DMS153 treated with DMSO at 0.1 percent for 48 hours (cell line): ENCODE data around the gene CSF1R.
"Not testable (repeated sequence)": the region's sequence is repeated elsewhere in the genome, so short reads cannot be mapped to it uniquely, and the experiment has no call there.

Source experiments
- DNase-seq: peaks from one replicate; lab custom pipeline; 2025; ENCODE audit not compliant: unreplicated experiment; lab: John Stamatoyannopoulos, UW

The CSF1R gene

GRCh38 chr5:150028047-150028446 is 58.3 kb downstream of the CSF1R start:
- DNase-seq = not testable (repeated sequence)

GRCh38 chr5:150026682-150027172 is 59.6 kb downstream of the CSF1R start:
- no peak for DNase-seq

- DNase-seq = no peak
These were observed 61.9 kb downstream of the CSF1R start for GRCh38 chr5:150024346-150024984.

- no peak for DNase-seq
These were observed 63.2 kb downstream of the CSF1R start for GRCh38 chr5:150023136-150023535.

GRCh38 chr5:150022681-150023080 is 63.7 kb downstream of the CSF1R start:
- DNase-seq = no peak

- DNase-seq = no peak
These were observed 64.2 kb downstream of the CSF1R start for GRCh38 chr5:150022158-150022531.

- no peak for DNase-seq
These were observed 64.7 kb downstream of the CSF1R start for GRCh38 chr5:150021491-150022157.

GRCh38 chr5:150020249-150020648 is 66.1 kb downstream of the CSF1R start:
- DNase-seq = no peak

- no peak for DNase-seq
These were observed 68.9 kb downstream of the CSF1R start for GRCh38 chr5:150017226-150018005.

GRCh38 chr5:150016537-150016936 is 69.8 kb downstream of the CSF1R start:
- DNase-seq = no peak

GRCh38 chr5:150015415-150015814 is 70.9 kb downstream of the CSF1R start:
- DNase-seq = no peak

- DNase-seq = no peak
These were observed 71.9 kb downstream of the CSF1R start for GRCh38 chr5:150014456-150014855.

- no peak for DNase-seq
These were observed 72.4 kb downstream of the CSF1R start for GRCh38 chr5:150013931-150014330.

- no peak for DNase-seq
These were observed 76.5 kb downstream of the CSF1R start for GRCh38 chr5:150009671-150010387.

- DNase-seq = no peak
These were observed 79.3 kb downstream of the CSF1R start for GRCh38 chr5:150007050-150007449.

GRCh38 chr5:150006318-150006717 is 80.0 kb downstream of the CSF1R start:
- no peak for DNase-seq
